RWPE2 (cell line): ENCODE measurements around the gene UBA1.

Experiments used
- ATAC-seq: fragments of 200-7000 bp; cut with Tn5 transposase; 3 replicates; pipeline ENCODE4 v1.9.1; 2021; ENCODE audit warnings: low read depth
- DNase-seq: peaks from one replicate; pipeline ENCODE4 v3.0.0-alpha.2; 2020; ENCODE audit warnings: low spot score
- H3K27ac ChIP-seq: fragments of 450-650 bp; 2 replicates; pipeline ENCODE4 v1.5.1; 2017; ENCODE audit warnings: mild to moderate bottlenecking; ENCODE audit not compliant: poor library complexity, severe bottlenecking
- H3K27me3 ChIP-seq: fragments of 250-450 bp; sonication (Bioruptor Pico); 2 replicates; pipeline ENCODE4 v1.5.1; 2021; ENCODE audit warnings: mild to moderate bottlenecking, moderate library complexity; ENCODE audit not compliant: insufficient read depth, poor library complexity, severe bottlenecking
- H3K36me3 ChIP-seq: fragments of 250-450 bp; sonication (Bioruptor Pico); 2 replicates; pipeline ENCODE4 v1.5.1; 2020; ENCODE audit warnings: low read depth, mild to moderate bottlenecking, moderate library complexity
- H3K4me1 ChIP-seq: fragments of 250-450 bp; sonication (Bioruptor Pico); 2 replicates; pipeline ENCODE4 v1.5.1; 2021; ENCODE audit warnings: mild to moderate bottlenecking, moderate library complexity; ENCODE audit not compliant: insufficient read depth, poor library complexity, severe bottlenecking
- H3K4me3 ChIP-seq: fragments of 250-450 bp; sonication (Bioruptor Pico); 2 replicates; pipeline ENCODE4 v1.5.1; 2021; ENCODE audit warnings: mild to moderate bottlenecking, moderate library complexity; ENCODE audit not compliant: severe bottlenecking
- H3K9me3 ChIP-seq: fragments of 250-450 bp; sonication (Bioruptor Pico); 2 replicates; pipeline ENCODE4 v1.5.1; 2021; ENCODE audit warnings: mild to moderate bottlenecking, moderate library complexity; ENCODE audit not compliant: severe bottlenecking
- TF ChIP-seq, protein P1 (sequence below): fragments of 450-650 bp; IDR thresholded peaks from one replicate; pipeline ENCODE4 v1.5.1; 2017; ENCODE audit warnings: mild to moderate bottlenecking, moderate library complexity; ENCODE audit not compliant: poor library complexity, severe bottlenecking

The UBA1 gene

GRCh38 chrX:47180346-47180745, 13.3 kb upstream of the UBA1 start:
- no peak overlapping the region for H3K27ac ChIP-seq
- H3K4me1 ChIP-seq: no peaks in the 10 kb centered on the region
- DNase-seq: no peak
- no peaks in the 10 kb centered on the region for H3K27me3 ChIP-seq
- TF ChIP-seq, protein P1, sequence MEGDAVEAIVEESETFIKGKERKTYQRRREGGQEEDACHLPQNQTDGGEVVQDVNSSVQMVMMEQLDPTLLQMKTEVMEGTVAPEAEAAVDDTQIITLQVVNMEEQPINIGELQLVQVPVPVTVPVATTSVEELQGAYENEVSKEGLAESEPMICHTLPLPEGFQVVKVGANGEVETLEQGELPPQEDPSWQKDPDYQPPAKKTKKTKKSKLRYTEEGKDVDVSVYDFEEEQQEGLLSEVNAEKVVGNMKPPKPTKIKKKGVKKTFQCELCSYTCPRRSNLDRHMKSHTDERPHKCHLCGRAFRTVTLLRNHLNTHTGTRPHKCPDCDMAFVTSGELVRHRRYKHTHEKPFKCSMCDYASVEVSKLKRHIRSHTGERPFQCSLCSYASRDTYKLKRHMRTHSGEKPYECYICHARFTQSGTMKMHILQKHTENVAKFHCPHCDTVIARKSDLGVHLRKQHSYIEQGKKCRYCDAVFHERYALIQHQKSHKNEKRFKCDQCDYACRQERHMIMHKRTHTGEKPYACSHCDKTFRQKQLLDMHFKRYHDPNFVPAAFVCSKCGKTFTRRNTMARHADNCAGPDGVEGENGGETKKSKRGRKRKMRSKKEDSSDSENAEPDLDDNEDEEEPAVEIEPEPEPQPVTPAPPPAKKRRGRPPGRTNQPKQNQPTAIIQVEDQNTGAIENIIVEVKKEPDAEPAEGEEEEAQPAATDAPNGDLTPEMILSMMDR: no peak
- H3K36me3 ChIP-seq: peaks cover 19% of the 10 kb centered on the region
- no peaks in the 10 kb centered on the region for H3K9me3 ChIP-seq
- H3K4me3 ChIP-seq: no peak overlapping the region
- no peak for ATAC-seq

DNA sequence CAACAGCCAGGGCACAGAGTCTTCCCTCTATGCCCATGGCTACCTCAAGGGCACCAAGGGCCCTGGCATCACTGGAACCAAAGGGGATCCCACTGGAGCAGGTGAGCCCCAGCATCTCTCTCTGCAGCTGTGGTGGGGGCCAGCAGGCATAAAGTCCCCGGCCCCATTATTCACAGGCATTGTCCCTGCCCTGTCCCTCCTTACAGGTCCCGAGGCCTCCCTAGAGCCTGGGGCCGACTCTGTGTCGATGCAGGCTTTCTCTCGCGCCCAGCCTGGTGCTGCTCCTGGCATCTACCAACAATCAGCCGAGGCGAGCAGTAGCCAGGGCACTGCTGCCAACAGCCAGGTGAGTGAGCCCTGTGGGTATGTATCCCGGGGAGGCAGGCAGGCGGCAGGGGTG, 12.3 kb upstream of the UBA1 start:
- Histone ChIP-seq H3K27ac (no peak overlapping the region), H3K36me3 (peaks cover 19% of the 10 kb centered on the region), H3K27me3 (no peaks in the 10 kb centered on the region), H3K4me1 (no peaks in the 10 kb centered on the region), H3K4me3 (no peak overlapping the region), H3K9me3 (no peaks in the 10 kb centered on the region)
- TF ChIP-seq, protein P1: no peak
- DNase-seq (no peak), ATAC-seq (no peak)

DNA sequence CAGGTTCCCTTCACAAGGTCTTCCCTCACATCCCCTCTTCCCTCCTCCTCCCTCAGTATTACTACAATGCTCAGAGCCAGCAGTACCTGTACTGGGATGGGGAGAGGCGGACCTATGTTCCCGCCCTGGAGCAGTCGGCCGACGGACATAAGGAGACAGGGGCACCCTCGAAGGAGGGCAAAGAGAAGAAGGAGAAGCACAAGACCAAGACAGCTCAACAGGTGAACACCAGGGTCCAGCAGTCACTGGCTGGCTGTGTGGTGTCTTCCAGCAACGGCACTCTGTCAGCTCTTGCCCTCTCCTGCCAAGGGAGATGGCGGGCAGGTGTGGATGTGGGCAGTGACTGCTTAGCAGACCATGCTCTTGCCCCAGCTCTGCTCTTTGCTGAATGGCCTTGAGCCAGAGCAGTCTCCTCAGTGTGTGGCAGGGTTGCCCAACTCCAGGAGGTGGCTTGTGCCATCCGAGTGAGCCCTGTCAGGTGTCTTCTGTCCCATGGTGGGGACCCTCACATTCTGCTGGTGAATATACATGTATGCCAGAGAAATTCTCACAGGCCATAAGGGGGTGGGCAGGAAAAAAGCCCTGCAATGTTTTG, 11.4 kb upstream of the UBA1 start:
- DNase-seq (no peak), ATAC-seq (no peak)
- H3K4me3 ChIP-seq: no peak overlapping the region
- H3K27me3 ChIP-seq: no peaks in the 10 kb centered on the region
- no peak overlapping the region for H3K27ac ChIP-seq
- no peaks in the 10 kb centered on the region for H3K4me1 ChIP-seq
- TF ChIP-seq, protein P1: no peak
- peaks cover 14% of the 10 kb centered on the region for H3K36me3 ChIP-seq
- no peaks in the 10 kb centered on the region for H3K9me3 ChIP-seq

- DNase-seq: no peak
- ATAC-seq: no peak
- Histone ChIP-seq H3K27me3 (no peaks in the 10 kb centered on the region), H3K4me1 (no peaks in the 10 kb centered on the region), H3K36me3 (peaks cover 4% of the 10 kb centered on the region), H3K4me3 (no peak overlapping the region), H3K27ac (no peak overlapping the region), H3K9me3 (no peaks in the 10 kb centered on the region)
- TF ChIP-seq, protein P1: no peak
Measured at GRCh38 chrX:47184486-47184885, 9.1 kb upstream of the UBA1 start.

DNA sequence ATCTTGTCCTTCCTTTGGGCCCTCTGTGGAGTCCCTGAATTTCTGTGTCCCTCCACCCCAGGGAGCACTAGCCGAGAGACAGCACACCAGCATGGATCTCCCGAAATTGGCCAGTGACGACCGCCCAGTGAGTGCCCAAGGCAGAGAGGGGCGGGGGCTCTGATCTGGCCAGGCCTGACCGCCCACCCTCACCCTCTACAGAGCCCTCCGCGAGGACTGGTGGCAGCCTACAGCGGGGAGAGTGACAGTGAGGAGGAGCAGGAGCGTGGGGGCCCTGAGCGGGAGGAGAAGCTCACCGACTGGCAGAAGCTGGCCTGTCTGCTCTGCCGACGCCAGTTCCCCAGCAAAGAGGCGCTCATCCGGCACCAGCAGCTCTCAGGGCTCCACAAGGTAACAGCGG, 8.4 kb upstream of the UBA1 start:
- peaks cover 4% of the 10 kb centered on the region for H3K36me3 ChIP-seq
- no peak overlapping the region for H3K4me3 ChIP-seq
- no peak for ATAC-seq
- no peaks in the 10 kb centered on the region for H3K4me1 ChIP-seq
- H3K27ac ChIP-seq: no peak overlapping the region
- no peak for DNase-seq
- TF ChIP-seq, protein P1: no peak
- H3K9me3 ChIP-seq: no peaks in the 10 kb centered on the region
- no peaks in the 10 kb centered on the region for H3K27me3 ChIP-seq
